GM19193 (cell line): ENCODE measurements around the gene FRMD1.

Experiments used
- POLR2A ChIP-seq: IDR thresholded peaks from 4 replicates; pipeline ENCODE4 v1.6.1; 2011; ENCODE audit not compliant: insufficient read depth, insufficient read length; ENCODE audit errors: extremely low read depth

Gene FRMD1

GRCh38 chr6:168016176-168016620, 62.8 kb downstream of the FRMD1 start:
- no peak for TF ChIP-seq POLR2A

- no peak for TF ChIP-seq POLR2A
Measured at GRCh38 chr6:168015482-168016175, 63.4 kb downstream of the FRMD1 start.

- TF ChIP-seq POLR2A = no peak
Measured at GRCh38 chr6:168015009-168015408, 64.0 kb downstream of the FRMD1 start.

GRCh38 chr6:168014428-168014827, 64.6 kb downstream of the FRMD1 start:
- no peak for TF ChIP-seq POLR2A

GRCh38 chr6:168013250-168013915, 65.6 kb downstream of the FRMD1 start:
- no peak for TF ChIP-seq POLR2A

- no peak for TF ChIP-seq POLR2A
Measured at GRCh38 chr6:168012431-168013249, 66.4 kb downstream of the FRMD1 start.

- TF ChIP-seq POLR2A = no peak
Measured at GRCh38 chr6:168011291-168011690, 67.7 kb downstream of the FRMD1 start.

- TF ChIP-seq POLR2A = no peak
Measured at GRCh38 chr6:168009331-168009730, 69.7 kb downstream of the FRMD1 start.

- no peak for TF ChIP-seq POLR2A
Measured at GRCh38 chr6:168007592-168008338, 71.2 kb downstream of the FRMD1 start.

GRCh38 chr6:168005796-168006195, 73.2 kb downstream of the FRMD1 start:
- no peak for TF ChIP-seq POLR2A

GRCh38 chr6:168004945-168005344, 74.1 kb downstream of the FRMD1 start:
- TF ChIP-seq POLR2A = no peak

GRCh38 chr6:168004023-168004422, 75.0 kb downstream of the FRMD1 start:
- TF ChIP-seq POLR2A = no peak
